SK-N-SH (cell line): Measurements from ENCODE around the gene TCEAL5.

Experiments
- CHD2 ChIP-seq: fragments of 150-350 bp; IDR thresholded peaks from 2 replicates; pipeline ENCODE4 v1.6.1; 2018; ENCODE audit warnings: low read length; ENCODE audit not compliant: partially characterized antibody
- EP300 ChIP-seq, 2 experiments: IDR thresholded peaks; 2 replicates each; pipeline versions ENCODE4 v1.4.0 to v1.6.1; 2012; ENCODE audit warnings: borderline replicate concordance in 1 of 2, low read depth in 1 of 2, low read length in 1 of 2
- FOXM1 ChIP-seq: IDR thresholded peaks from 2 replicates; pipeline ENCODE4 v1.4.0; 2012; ENCODE audit warnings: low read depth, mild to moderate bottlenecking
- RAD21 ChIP-seq: IDR thresholded peaks from 2 replicates; pipeline ENCODE4 v1.6.1; 2012; ENCODE audit warnings: mild to moderate bottlenecking, low read length
- RCOR1 ChIP-seq: fragments of 150-350 bp; IDR thresholded peaks from 2 replicates; pipeline ENCODE4 v1.6.1; 2017; ENCODE audit warnings: antibody characterized with exemption, low read length
- REST ChIP-seq: IDR thresholded peaks from 2 replicates; pipeline ENCODE4 v1.6.1; 2012; ENCODE audit warnings: mild to moderate bottlenecking, low read depth, low read length, moderate library complexity
- SIN3A ChIP-seq: IDR thresholded peaks from 2 replicates; pipeline ENCODE4 v1.6.1; 2012; ENCODE audit warnings: low read depth, mild to moderate bottlenecking, low read length, moderate library complexity, borderline replicate concordance
- TAF1 ChIP-seq: IDR thresholded peaks from 2 replicates; pipeline ENCODE4 v1.6.1; 2012; ENCODE audit warnings: low read depth, mild to moderate bottlenecking, low read length, moderate library complexity, borderline replicate concordance
- YY1 ChIP-seq: IDR thresholded peaks from 2 replicates; pipeline ENCODE4 v1.4.0; 2012; ENCODE audit warnings: low read depth, mild to moderate bottlenecking
- ZBTB33 ChIP-seq: IDR thresholded peaks from 2 replicates; pipeline ENCODE4 v1.4.0; 2012; ENCODE audit warnings: low read depth, borderline replicate concordance
- TF ChIP-seq, protein P1 (sequence below): fragments of 200-600 bp; sonication (generic); IDR thresholded peaks from 2 replicates; pipeline ENCODE4 v1.6.1; 2017; ENCODE audit warnings: antibody characterized with exemption, mild to moderate bottlenecking, moderate library complexity

DNA sequence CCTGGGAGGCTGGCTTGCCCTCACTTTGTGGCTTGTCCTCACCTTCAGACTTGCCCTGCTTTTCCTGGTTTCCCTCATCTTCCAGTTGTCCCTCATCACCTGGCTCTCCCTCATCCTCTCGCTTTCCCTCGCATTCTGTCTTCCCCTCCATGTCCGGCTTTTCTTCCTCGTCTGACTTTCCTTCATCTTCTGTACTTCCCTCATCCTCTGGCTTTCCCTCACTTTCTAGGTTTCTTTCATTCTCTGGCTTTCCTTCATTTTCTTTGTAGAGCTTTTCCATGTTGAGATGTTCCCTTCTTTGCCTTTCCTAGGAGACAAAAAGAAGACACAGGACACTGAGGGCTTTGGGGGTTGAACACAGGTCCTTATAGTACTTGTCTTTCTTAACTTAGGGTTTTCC is 2.3 kb downstream of the TCEAL5 start:
- TF ChIP-seq, protein P1, sequence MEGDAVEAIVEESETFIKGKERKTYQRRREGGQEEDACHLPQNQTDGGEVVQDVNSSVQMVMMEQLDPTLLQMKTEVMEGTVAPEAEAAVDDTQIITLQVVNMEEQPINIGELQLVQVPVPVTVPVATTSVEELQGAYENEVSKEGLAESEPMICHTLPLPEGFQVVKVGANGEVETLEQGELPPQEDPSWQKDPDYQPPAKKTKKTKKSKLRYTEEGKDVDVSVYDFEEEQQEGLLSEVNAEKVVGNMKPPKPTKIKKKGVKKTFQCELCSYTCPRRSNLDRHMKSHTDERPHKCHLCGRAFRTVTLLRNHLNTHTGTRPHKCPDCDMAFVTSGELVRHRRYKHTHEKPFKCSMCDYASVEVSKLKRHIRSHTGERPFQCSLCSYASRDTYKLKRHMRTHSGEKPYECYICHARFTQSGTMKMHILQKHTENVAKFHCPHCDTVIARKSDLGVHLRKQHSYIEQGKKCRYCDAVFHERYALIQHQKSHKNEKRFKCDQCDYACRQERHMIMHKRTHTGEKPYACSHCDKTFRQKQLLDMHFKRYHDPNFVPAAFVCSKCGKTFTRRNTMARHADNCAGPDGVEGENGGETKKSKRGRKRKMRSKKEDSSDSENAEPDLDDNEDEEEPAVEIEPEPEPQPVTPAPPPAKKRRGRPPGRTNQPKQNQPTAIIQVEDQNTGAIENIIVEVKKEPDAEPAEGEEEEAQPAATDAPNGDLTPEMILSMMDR: no peak
- no peak for TF ChIP-seq YY1
- TF ChIP-seq TAF1: no peak
- TF ChIP-seq FOXM1: no peak
- TF ChIP-seq RCOR1: no peak
- no peak for TF ChIP-seq REST
- TF ChIP-seq CHD2: no peak
- TF ChIP-seq SIN3A: no peak
- no peak for TF ChIP-seq ZBTB33
- TF ChIP-seq EP300 (IDR thresholded peaks at IDR 0.05; ENCODE audit: borderline replicate concordance in 1 of 2, low read depth in 1 of 2, low read length in 1 of 2): no peak
- no peak for TF ChIP-seq RAD21
